A549 (cell line): ENCODE data around the gene IL21. TPM values are rescaled to one million over a fixed set of nuclear protein-coding genes. Genes with fewer than 3 reads are reported as not detected.

Experiments used
- ATAC-seq, 2 experiments: fragments of 200-7000 bp in 1 of 2; fragments of >200 bp in 1 of 2; cut with Nextera tagmentation in 1 of 2; cut with Tn5 transposase in 1 of 2; 3 replicates each; pipeline versions ENCODE4 v1.8.0 to v1.9.1; 2018 to 2020; ENCODE audit warnings: mild to moderate bottlenecking in 1 of 2, moderate library complexity in 1 of 2
- CTCF ChIA-PET: fragments of 300-600 bp; sonication (Branson Sonifier 250); formaldehyde crosslinking; extraction: SDS; loops from one replicate; lab custom pipeline; 2021; ENCODE audit warnings: antibody characterized with exemption, inconsistent platforms; lab: Yijun Ruan, JAX
- POLR2A ChIA-PET: fragments of 350-600 bp; formaldehyde crosslinking; extraction: SDS; loops from one replicate; lab custom pipeline; 2021; ENCODE audit warnings: antibody characterized with exemption, inconsistent platforms; lab: Yijun Ruan, JAX
- DNase-seq, 2 experiments: peaks; one replicate each; pipeline versions ENCODE4 v3.0.0 to v3.0.0-alpha.2; 2011 to 2016; ENCODE audit warnings: low read depth in 1 of 2, low spot score in 1 of 2
- FAIRE-seq: peaks from 2 replicates; lab custom pipeline; 2011; peaks lifted over from hg19 to GRCh38; lab: Jason Lieb, UNC
- H3K27ac ChIP-seq, 2 experiments: fragments of >200 bp; sonication (Bioruptor Twin); formaldehyde crosslinking; 3 replicates each; pipeline ENCODE4 v1.5.1; 2016 to 2017
- H3K4me1 ChIP-seq: fragments of >200 bp; sonication (Bioruptor Twin); formaldehyde crosslinking; 3 replicates; pipeline ENCODE4 v1.6.1; 2016
- H3K4me2 ChIP-seq: fragments of >200 bp; sonication (Bioruptor Twin); formaldehyde crosslinking; 3 replicates; pipeline ENCODE4 v1.6.1; 2016
- H3K4me3 ChIP-seq: fragments of >200 bp; sonication (Bioruptor Twin); formaldehyde crosslinking; 3 replicates; pipeline ENCODE4 v1.5.1; 2016
- H3K9me3 ChIP-seq: fragments of >200 bp; sonication (Bioruptor Twin); formaldehyde crosslinking; 3 replicates; pipeline ENCODE4 v1.6.1; 2016
- EHF ChIP-seq: fragments of 250-450 bp; sonication (Bioruptor Pico); IDR thresholded peaks from 2 replicates; pipeline ENCODE4 v1.5.0; 2020; ENCODE audit warnings: mild to moderate bottlenecking
- FOSB ChIP-seq: fragments of 250-450 bp; sonication (Bioruptor Pico); IDR thresholded peaks from 2 replicates; pipeline ENCODE4 v1.5.0; 2020; ENCODE audit warnings: mild to moderate bottlenecking, moderate library complexity
- GATA3 ChIP-seq: IDR thresholded peaks from 2 replicates; pipeline ENCODE4 v1.6.1; 2012; ENCODE audit warnings: borderline replicate concordance
- HDAC2 ChIP-seq: fragments of 200-600 bp; sonication (generic); IDR thresholded peaks from 2 replicates; pipeline ENCODE4 v1.6.1; 2016
- HOXB13 ChIP-seq: fragments of 250-450 bp; sonication (Bioruptor Pico); IDR thresholded peaks from 2 replicates; pipeline ENCODE4 v1.5.0; 2020; ENCODE audit warnings: low read depth, mild to moderate bottlenecking, moderate library complexity
- HOXB5 ChIP-seq: fragments of 250-450 bp; sonication (Bioruptor Pico); IDR thresholded peaks from 2 replicates; pipeline ENCODE4 v1.5.0; 2020; ENCODE audit warnings: mild to moderate bottlenecking, moderate library complexity
- MAFK ChIP-seq: fragments of 450-650 bp; IDR thresholded peaks from 2 replicates; pipeline ENCODE4 v1.6.1; 2014; ENCODE audit not compliant: partially characterized antibody
- MAZ ChIP-seq: fragments of 150-350 bp; IDR thresholded peaks from 2 replicates; pipeline ENCODE4 v1.6.1; 2014; ENCODE audit warnings: antibody characterized with exemption, low read depth, low read length, borderline replicate concordance
- NFE2L2 ChIP-seq: fragments of 150-350 bp; conservative IDR thresholded peaks from 2 replicates; pipeline ENCODE4 v1.6.1; 2014; ENCODE audit warnings: low read length
- NPAS2 ChIP-seq: fragments of 250-450 bp; sonication (Bioruptor Pico); IDR thresholded peaks from 2 replicates; pipeline ENCODE4 v1.8.0; 2022; ENCODE audit warnings: mild to moderate bottlenecking, moderate library complexity, borderline replicate concordance
- RARB ChIP-seq: fragments of 250-450 bp; sonication (Bioruptor Pico); IDR thresholded peaks from 2 replicates; pipeline ENCODE4 v1.8.0; 2021; ENCODE audit warnings: mild to moderate bottlenecking, moderate library complexity
- SREBF2 ChIP-seq: fragments of 450-650 bp; IDR thresholded peaks from 2 replicates; pipeline ENCODE4 v1.6.1; 2014; ENCODE audit warnings: mild to moderate bottlenecking, moderate library complexity
- ZFP36 ChIP-seq: fragments of 450-650 bp; IDR thresholded peaks from 2 replicates; pipeline ENCODE4 v1.6.1; 2014; ENCODE audit warnings: borderline replicate concordance; ENCODE audit not compliant: partially characterized antibody
- ZSCAN20 ChIP-seq: fragments of 250-450 bp; sonication (Bioruptor Pico); IDR thresholded peaks from 2 replicates; pipeline ENCODE4 v1.8.0; 2022; ENCODE audit warnings: mild to moderate bottlenecking, moderate library complexity
- WGBS: methylation state at CpG from one replicate; pipeline ENCODE4 v1.1.6; 2017; ENCODE audit errors: missing lambda C conversion rate; 5-methylcytosine and 5-hydroxymethylcytosine counted together
- polyA plus RNA-seq, 4 experiments: library from polyadenylated mRNA; depleted of rRNA in 3 of 4; stranded (reverse); fragments of >200 nt; fragmentation: RNase III in 1 of 4; extraction: RNeasy Plus Mini Kit Qiagen cat#74134 plus additional on column Dnase treatment in 1 of 4; gene quantifications; 2 replicates in 3 of 4; 3 replicates in 1 of 4; pipeline ENCODE4 v1.2.3, GENCODE V29; 2011 to 2017
- TF ChIP-seq, protein P1 (sequence below): IDR thresholded peaks from 2 replicates; pipeline ENCODE4 v1.6.1; 2012
- TF ChIP-seq, protein P2 (sequence below): fragments of >200 bp; sonication (Bioruptor Twin); formaldehyde crosslinking; IDR thresholded peaks from 2 replicates; pipeline ENCODE4 v1.6.1; 2016
- TF ChIP-seq, protein P3 (sequence below): fragments of 450-650 bp; IDR thresholded peaks from 2 replicates; pipeline ENCODE4 v1.6.1; 2014; ENCODE audit warnings: antibody characterized with exemption
- TF ChIP-seq, protein P4 (sequence below): fragments of >200 bp; sonication (Bioruptor Twin); formaldehyde crosslinking; IDR thresholded peaks from 3 replicates; pipeline ENCODE4 v1.6.1; 2016

IL21 gene
- polyA plus RNA-seq, 2 of the 4 experiments (the other 2 are of a cell fraction) = not detected

DNA sequence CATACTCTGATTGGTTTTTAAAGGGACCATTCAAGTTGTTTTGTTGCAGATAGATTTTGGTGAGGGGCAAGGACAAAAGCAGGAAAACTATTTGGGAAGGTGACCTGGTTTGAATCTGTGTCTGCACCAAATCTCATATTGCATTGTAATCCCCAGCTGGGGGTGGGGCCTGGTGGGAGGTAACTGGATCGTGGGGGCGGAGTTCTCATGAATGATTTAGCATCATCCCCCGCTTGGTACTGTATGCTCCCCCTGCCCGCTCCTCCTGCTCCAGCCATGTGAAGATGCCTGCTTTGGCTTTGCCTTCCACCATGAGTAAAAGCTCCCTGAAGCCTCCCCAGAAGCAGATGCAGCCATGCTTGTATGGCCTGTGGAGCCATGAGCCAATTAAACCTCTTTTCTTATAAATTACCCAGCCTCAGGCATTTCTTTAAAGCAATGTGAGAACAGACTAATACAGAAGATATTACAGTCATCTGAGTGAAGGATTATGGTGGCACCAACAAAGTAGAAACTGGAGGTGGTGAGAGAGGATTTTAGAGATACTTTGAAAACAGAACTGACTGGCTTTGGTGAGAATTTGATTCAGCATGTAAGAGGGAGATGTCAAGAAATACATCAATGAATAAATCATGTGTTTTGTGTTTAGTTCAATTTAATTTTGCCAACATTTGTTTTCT, 14.4 kb downstream of the IL21 start:
- POLR2A ChIA-PET = no interaction called here
- TF ChIP-seq, protein P1, sequence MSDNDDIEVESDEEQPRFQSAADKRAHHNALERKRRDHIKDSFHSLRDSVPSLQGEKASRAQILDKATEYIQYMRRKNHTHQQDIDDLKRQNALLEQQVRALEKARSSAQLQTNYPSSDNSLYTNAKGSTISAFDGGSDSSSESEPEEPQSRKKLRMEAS = no peak
- TF ChIP-seq NPAS2 (CRISPR knock-in tag) (no peak), MAFK (no peak), ZSCAN20 (CRISPR knock-in tag) (no peak), RARB (CRISPR knock-in tag) (no peak), NFE2L2 (no peak), HOXB5 (CRISPR knock-in tag) (no peak), GATA3 (no peak), HDAC2 (no peak), ZFP36 (no peak), EHF (no peak), HOXB13 (no peak)
- TF ChIP-seq, protein P2, sequence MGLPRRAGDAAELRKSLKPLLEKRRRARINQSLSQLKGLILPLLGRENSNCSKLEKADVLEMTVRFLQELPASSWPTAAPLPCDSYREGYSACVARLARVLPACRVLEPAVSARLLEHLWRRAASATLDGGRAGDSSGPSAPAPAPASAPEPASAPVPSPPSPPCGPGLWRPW = no peak
- TF ChIP-seq, protein P3, sequence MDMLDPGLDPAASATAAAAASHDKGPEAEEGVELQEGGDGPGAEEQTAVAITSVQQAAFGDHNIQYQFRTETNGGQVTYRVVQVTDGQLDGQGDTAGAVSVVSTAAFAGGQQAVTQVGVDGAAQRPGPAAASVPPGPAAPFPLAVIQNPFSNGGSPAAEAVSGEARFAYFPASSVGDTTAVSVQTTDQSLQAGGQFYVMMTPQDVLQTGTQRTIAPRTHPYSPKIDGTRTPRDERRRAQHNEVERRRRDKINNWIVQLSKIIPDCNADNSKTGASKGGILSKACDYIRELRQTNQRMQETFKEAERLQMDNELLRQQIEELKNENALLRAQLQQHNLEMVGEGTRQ = no peak

GRCh38 chr4:122604146-122604545, 16.7 kb downstream of the IL21 start:
- H3K9me3 ChIP-seq = no peaks in the 10 kb centered on the region
- ATAC-seq (no peak), DNase-seq (no peak), FAIRE-seq (no peak)
- H3K4me3 ChIP-seq = no peak overlapping the region
- 0 out of 3 replicates have a peak, but pooled peaks cover 4% of the 10 kb centered on the region for H3K4me1 ChIP-seq
- no peak overlapping the region for H3K4me2 ChIP-seq
- CTCF ChIA-PET = interaction anchor here (2.2 to 4.1 kb wide), 5 partner anchors 10 to 328 kb away, joined by 6 to 32 read pairs (median 22); partner anchors contain the start of gene BBS12
- POLR2A ChIA-PET = no interaction called here
- H3K27ac ChIP-seq = no peak overlapping the region
- WGBS = 100% methylated on average over 1 of the region's 1 CpG
- TF ChIP-seq NPAS2 (CRISPR knock-in tag) = no peak
- no peak for TF ChIP-seq FOSB
- TF ChIP-seq, protein P4, sequence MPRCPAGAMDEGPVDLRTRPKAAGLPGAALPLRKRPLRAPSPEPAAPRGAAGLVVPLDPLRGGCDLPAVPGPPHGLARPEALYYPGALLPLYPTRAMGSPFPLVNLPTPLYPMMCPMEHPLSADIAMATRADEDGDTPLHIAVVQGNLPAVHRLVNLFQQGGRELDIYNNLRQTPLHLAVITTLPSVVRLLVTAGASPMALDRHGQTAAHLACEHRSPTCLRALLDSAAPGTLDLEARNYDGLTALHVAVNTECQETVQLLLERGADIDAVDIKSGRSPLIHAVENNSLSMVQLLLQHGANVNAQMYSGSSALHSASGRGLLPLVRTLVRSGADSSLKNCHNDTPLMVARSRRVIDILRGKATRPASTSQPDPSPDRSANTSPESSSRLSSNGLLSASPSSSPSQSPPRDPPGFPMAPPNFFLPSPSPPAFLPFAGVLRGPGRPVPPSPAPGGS = no peak
- no peak for TF ChIP-seq MAZ
- TF ChIP-seq, all 56 proteins: peak for 0

More for the DNA sequence above, 14.4 kb downstream of the IL21 start:
- Histone ChIP-seq H3K4me1 (0 out of 3 replicates have a peak, but pooled peaks cover 4% of the 10 kb centered on the region), H3K9me3 (no peaks in the 10 kb centered on the region), H3K4me2 (no peak overlapping the region), H3K27ac (no peak overlapping the region), H3K4me3 (no peak overlapping the region)
- CTCF ChIA-PET = no interaction called here
- no peak for DNase-seq
- FAIRE-seq = no peak
- no peak for ATAC-seq
- 75% methylated on average over 4 of the region's 4 CpGs for WGBS

- Histone ChIP-seq H3K4me3 (no peak overlapping the region), H3K4me2 (peak overlapping the region; percentile 71; the same call in 2 of the 3 replicates), H3K9me3 (no peaks in the 10 kb centered on the region), H3K27ac (no peak overlapping the region; a peak in 1 of 6 replicates), H3K4me1 (0 out of 3 replicates have a peak, but pooled peaks cover 4% of the 10 kb centered on the region)
- no peak for FAIRE-seq
- DNase-seq = no peak
- ATAC-seq = no peak
- 79% methylated on average over 8 of the region's 8 CpGs for WGBS
- ChIA-PET POLR2A (no interaction called here), CTCF (interaction anchor here (0.6 to 4.1 kb wide), 26 partner anchors 9 to 498 kb away, joined by 3 to 32 read pairs (median 4); partner anchors contain the start of genes BBS12, IL21 and NUDT6)
- TF ChIP-seq SREBF2 = no peak
- no peak for TF ChIP-seq ZSCAN20 (CRISPR knock-in tag)
Observed at GRCh38 chr4:122603156-122603574, 17.7 kb downstream of the IL21 start.
